ENCODE data around the gene MED29. TPM values are rescaled to one million over a fixed set of nuclear protein-coding genes. Genes with fewer than 3 reads are reported as not detected.

Gene MED29
- total and polyA plus RNA-seq, 2 of the 4 experiments (the other 2 are of a cell fraction): 17.6 to 28.8 TPM

DNA sequence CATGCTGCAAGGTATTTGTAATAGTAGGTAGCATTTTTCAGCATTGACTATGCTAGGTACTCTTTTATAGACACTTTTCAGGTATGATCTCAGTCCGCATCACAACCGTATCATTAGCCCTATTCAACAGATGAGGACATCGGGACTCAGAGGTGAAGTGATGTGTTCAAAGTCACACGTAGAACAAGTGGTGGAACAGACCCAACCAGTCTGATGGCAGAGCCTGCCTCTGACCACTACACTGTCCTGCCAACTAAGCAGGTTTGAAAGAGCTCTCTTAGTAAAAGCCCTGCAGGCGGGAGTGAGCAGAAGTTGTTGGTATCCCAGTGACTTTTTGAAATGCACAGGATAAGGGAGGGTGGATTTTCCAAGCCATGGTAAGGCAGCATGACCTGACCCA lies 20.4 kb upstream of the MED29 start:
- Histone ChIP-seq H2BK5ac (ENCODE audit: low read depth, low read length, poor library complexity, severe bottlenecking) (no peak overlapping the region), H3K9me3 (ENCODE audit: control insufficient read depth, insufficient read depth, low read length) (no peaks in the 10 kb centered on the region), H3K23ac (ENCODE audit: low read depth, low read length) (no peak overlapping the region), H3K36me3 (ENCODE audit: control insufficient read depth, insufficient read depth, low read length) (peaks cover 47% of the 10 kb centered on the region), H3K4me3 (ENCODE audit: insufficient read depth, low read depth, low read length) (no peak overlapping the region), H3K79me1 (ENCODE audit: low read depth in 1 of 2, low read length in 2 of 2) (peaks cover 35 to 60% of the 10 kb centered on the region in 2 experiments), H2AK9ac (replicated peaks; ENCODE audit: low read depth, low read length, poor library complexity) (no peak overlapping the region), H2AK5ac (ENCODE audit: low read depth, low read length) (no peak overlapping the region), H3K9ac (ENCODE audit: low read depth, low read length) (no peak overlapping the region), H2BK15ac (ENCODE audit: low read depth, low read length) (no peak overlapping the region), H3K4ac (ENCODE audit: low read depth, low read length) (no peak overlapping the region; the same call in 1 of the 2 replicates), H3K4me2 (ENCODE audit: low read depth, low read length) (no peak overlapping the region), H3K27me3 (ENCODE audit: control insufficient read depth, insufficient read depth, low read length) (no peaks in the 10 kb centered on the region), H4K20me1 (ENCODE audit: insufficient read depth, low read length) (peaks cover 9% of the 10 kb centered on the region), H3K27ac (ENCODE audit: insufficient read depth, low read length) (no peak overlapping the region), H2BK120ac (ENCODE audit: low read depth, low read length) (no peak overlapping the region), H2BK20ac (ENCODE audit: low read depth, low read length) (no peak overlapping the region), H4K5ac (ENCODE audit: low read depth, low read length) (no peak overlapping the region), H3K18ac (ENCODE audit: low read depth, low read length) (no peak overlapping the region), H2AFZ (replicated peaks; ENCODE audit: low read length, poor library complexity) (no peak overlapping the region), H3K56ac (ENCODE audit: extremely low read depth, insufficient read depth, low read length) (no peak overlapping the region), H3K9me1 (ENCODE audit: insufficient read depth, low read length) (peaks cover 18% of the 10 kb centered on the region), H3K4me1 (ENCODE audit: control insufficient read depth, insufficient read depth, low read length) (peaks cover 14% of the 10 kb centered on the region), H3K14ac (replicated peaks; ENCODE audit: low read depth, low read length) (no peak overlapping the region), H4K8ac (ENCODE audit: low read depth in 2 of 2, low read length in 2 of 2) (no peak overlapping the region), H4K91ac (ENCODE audit: insufficient read depth, low read depth, low read length) (no peak overlapping the region)
- CTCF ChIA-PET: no interaction called here
- no peak for TF ChIP-seq MXI1 (IDR thresholded peaks at IDR 0.05; ENCODE audit: borderline replicate concordance, low read depth, low read length)
- TF ChIP-seq, protein P1, sequence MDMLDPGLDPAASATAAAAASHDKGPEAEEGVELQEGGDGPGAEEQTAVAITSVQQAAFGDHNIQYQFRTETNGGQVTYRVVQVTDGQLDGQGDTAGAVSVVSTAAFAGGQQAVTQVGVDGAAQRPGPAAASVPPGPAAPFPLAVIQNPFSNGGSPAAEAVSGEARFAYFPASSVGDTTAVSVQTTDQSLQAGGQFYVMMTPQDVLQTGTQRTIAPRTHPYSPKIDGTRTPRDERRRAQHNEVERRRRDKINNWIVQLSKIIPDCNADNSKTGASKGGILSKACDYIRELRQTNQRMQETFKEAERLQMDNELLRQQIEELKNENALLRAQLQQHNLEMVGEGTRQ (IDR thresholded peaks at IDR 0.05; ENCODE audit: low read depth, low read length): no peak
- no peak for TF ChIP-seq SMC3 (IDR thresholded peaks at IDR 0.05; ENCODE audit: low read depth, low read length)
- TF ChIP-seq RFX5 (IDR thresholded peaks at IDR 0.05; ENCODE audit: low read depth, low read length): no peak
- TF ChIP-seq CTCF (conservative IDR thresholded peaks at IDR 0.05; ENCODE audit: low read depth, low read length): no peak
- no peak for TF ChIP-seq BHLHE40 (IDR thresholded peaks at IDR 0.05; ENCODE audit: low read depth, low read length)
- no peak for TF ChIP-seq MAFK (IDR thresholded peaks at IDR 0.05; ENCODE audit: low read depth, low read length)
- TF ChIP-seq POLR2A (IDR thresholded peaks at IDR 0.05; ENCODE audit: low read depth, low read length): no peak
- no peak for TF ChIP-seq NFE2L2 (IDR thresholded peaks at IDR 0.05; ENCODE audit: low read depth, low read length)
- BruUV-seq (replicated peaks): no TSS peak
- no peak for DNase-seq
- dilution Hi-C loops (cut with HindIII; ENCODE audit: low sequenced_read_pairs, unreplicated experiment): no loop called here
- 90% methylated on average over 2 of the region's 5 CpGs; no CpG with 5 or more reads in 1 of the 2 experiments for WGBS, 2 experiments (ENCODE audit: extremely low coverage in 2 of 2, insufficient read length in 1 of 2)
- intact Hi-C loops (cut with micrococcal nuclease): no loop called here
- POLR2A ChIA-PET (ENCODE audit: unreplicated experiment): no interaction called here
- no peak for ATAC-seq (ENCODE audit: low read depth)
- in situ Hi-C loops (cut with MboI; ENCODE audit: low sequenced_read_pairs): no loop called here
